HEK293 (cell line): ENCODE measurements around the gene ZFYVE28.
"Not testable (repeated sequence)": the region's sequence is repeated elsewhere in the genome, so short reads cannot be mapped to it uniquely, and the experiment has no call there.

Experiments
- PRDM10 ChIP-seq: fragments of 450-650 bp; formaldehyde crosslinking; IDR thresholded peaks from 2 replicates; pipeline ENCODE4 v1.5.1; 2016; ENCODE audit warnings: missing biosample characterization, missing genetic modification characterization
- TSHZ1 ChIP-seq: fragments of 450-650 bp; formaldehyde crosslinking; IDR thresholded peaks from 2 replicates; pipeline ENCODE4 v1.5.1; 2016; ENCODE audit warnings: missing biosample characterization, missing genetic modification characterization, borderline replicate concordance
- ZBTB7A ChIP-seq: fragments of 450-650 bp; formaldehyde crosslinking; IDR thresholded peaks from 2 replicates; pipeline ENCODE4 v1.5.1; 2016; ENCODE audit warnings: low read depth, missing biosample characterization, missing genetic modification characterization
- ZNF549 ChIP-seq: fragments of 450-650 bp; IDR thresholded peaks from 2 replicates; pipeline ENCODE4 v1.5.1; 2018; ENCODE audit warnings: missing biosample characterization, missing genetic modification characterization, mild to moderate bottlenecking, inconsistent platforms, moderate library complexity
- ZNF777 ChIP-seq: fragments of 450-650 bp; formaldehyde crosslinking; IDR thresholded peaks from 2 replicates; pipeline ENCODE4 v1.5.1; 2017; ENCODE audit warnings: missing biosample characterization, missing genetic modification characterization, borderline replicate concordance
- ZNF791 ChIP-seq: fragments of 450-650 bp; formaldehyde crosslinking; IDR thresholded peaks from 2 replicates; pipeline ENCODE4 v1.5.1; 2016; ENCODE audit warnings: missing biosample characterization, missing genetic modification characterization

GRCh38 chr4:2383220-2383631 lies 35.2 kb downstream of the ZFYVE28 start:
- not testable (repeated sequence) for TF ChIP-seq ZBTB7A (tag by site-specific recombination); PRDM10 (tag by site-specific recombination); ZNF777 (tag by site-specific recombination); TSHZ1 (tag by site-specific recombination); ZNF549; ZNF791 (tag by site-specific recombination)
